Measurements from ENCODE around the gene SMARCAL1.

The SMARCAL1 gene

DNA sequence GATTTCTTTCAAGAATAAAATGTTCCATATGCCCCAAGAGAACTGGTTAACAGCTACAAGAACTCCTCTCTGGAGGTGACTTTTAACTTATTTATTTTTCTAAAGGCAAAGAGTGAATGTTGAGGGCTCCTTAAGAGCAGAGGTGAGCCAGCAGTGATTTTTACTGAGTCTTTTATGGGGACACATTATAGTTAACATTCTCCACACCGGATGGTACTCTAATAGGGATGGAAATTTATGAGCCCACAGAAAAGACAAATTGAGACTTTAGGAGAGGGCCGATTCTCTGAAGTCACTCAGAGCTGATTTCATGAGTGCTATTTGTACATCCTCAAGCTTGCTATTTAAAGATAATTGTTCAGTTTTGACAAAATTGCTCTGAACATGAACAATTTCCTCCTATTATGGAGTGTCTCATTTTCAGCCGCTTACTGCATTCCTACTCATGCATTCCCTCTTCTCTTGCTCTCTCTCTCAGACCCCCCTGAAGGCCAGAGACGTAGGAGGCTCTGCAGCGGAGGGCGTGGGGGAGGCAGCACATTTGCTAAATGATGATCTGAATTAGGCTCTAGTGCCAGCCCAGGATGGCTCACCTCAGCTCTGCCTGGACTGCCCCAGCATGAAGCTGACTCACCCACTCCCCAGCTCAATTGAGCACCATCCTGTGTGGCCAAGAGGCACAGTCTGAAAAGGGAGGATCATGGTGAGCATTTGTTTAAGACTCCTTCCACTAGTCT is 80.5 kb downstream of the SMARCAL1 start:
- no peak for DNase-seq
- peaks cover 6% of the 10 kb centered on the region for H3K79me2 ChIP-seq (ENCODE audit: low read length)
- no peaks in the 10 kb centered on the region for H3K9me3 ChIP-seq (replicated peaks; ENCODE audit: insufficient read depth, low read length)
- no peaks in the 10 kb centered on the region for H3K36me3 ChIP-seq (replicated peaks; ENCODE audit: insufficient read depth, low read length)
- TF ChIP-seq EZH2 (optimal IDR thresholded peaks at IDR 0.05; ENCODE audit: low read depth, low read length), result no peak
- TF ChIP-seq, protein P1, sequence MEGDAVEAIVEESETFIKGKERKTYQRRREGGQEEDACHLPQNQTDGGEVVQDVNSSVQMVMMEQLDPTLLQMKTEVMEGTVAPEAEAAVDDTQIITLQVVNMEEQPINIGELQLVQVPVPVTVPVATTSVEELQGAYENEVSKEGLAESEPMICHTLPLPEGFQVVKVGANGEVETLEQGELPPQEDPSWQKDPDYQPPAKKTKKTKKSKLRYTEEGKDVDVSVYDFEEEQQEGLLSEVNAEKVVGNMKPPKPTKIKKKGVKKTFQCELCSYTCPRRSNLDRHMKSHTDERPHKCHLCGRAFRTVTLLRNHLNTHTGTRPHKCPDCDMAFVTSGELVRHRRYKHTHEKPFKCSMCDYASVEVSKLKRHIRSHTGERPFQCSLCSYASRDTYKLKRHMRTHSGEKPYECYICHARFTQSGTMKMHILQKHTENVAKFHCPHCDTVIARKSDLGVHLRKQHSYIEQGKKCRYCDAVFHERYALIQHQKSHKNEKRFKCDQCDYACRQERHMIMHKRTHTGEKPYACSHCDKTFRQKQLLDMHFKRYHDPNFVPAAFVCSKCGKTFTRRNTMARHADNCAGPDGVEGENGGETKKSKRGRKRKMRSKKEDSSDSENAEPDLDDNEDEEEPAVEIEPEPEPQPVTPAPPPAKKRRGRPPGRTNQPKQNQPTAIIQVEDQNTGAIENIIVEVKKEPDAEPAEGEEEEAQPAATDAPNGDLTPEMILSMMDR (IDR thresholded peaks at IDR 0.05; ENCODE audit: low read length), result no peak
- no peak for TF ChIP-seq EZH2phosphoT487 (IDR thresholded peaks at IDR 0.05; ENCODE audit: low read length)
- H2AFZ ChIP-seq (ENCODE audit: low read length), result no peak overlapping the region
- H3K9me2 ChIP-seq (replicated peaks; ENCODE audit: insufficient read depth, low read length), result no peaks in the 10 kb centered on the region
- H3K4me3 ChIP-seq (ENCODE audit: low read length), result no peak overlapping the region
- peaks cover 3% of the 10 kb centered on the region; the same call in 1 of the 2 replicates for H3K4me1 ChIP-seq (ENCODE audit: low read length)
- H3K27ac ChIP-seq (ENCODE audit: low read length), result no peak overlapping the region
- H3K27me3 ChIP-seq (replicated peaks; ENCODE audit: insufficient read depth, low read length), result no peaks in the 10 kb centered on the region
- no peaks in the 10 kb centered on the region for H3F3A ChIP-seq (ENCODE audit: insufficient read depth, low read length)
- no peaks in the 10 kb centered on the region for H4K20me1 ChIP-seq (ENCODE audit: insufficient read depth, low read length)
- no peak overlapping the region for H3K4me2 ChIP-seq (ENCODE audit: low read depth, low read length)
- H3K9ac ChIP-seq (ENCODE audit: low read length), result no peak overlapping the region

GRCh38 chr2:216493334-216493685 is 81.0 kb downstream of the SMARCAL1 start:
- H3K9ac ChIP-seq (ENCODE audit: low read length), result no peak overlapping the region
- no peak for TF ChIP-seq EZH2 (optimal IDR thresholded peaks at IDR 0.05; ENCODE audit: low read depth, low read length)
- TF ChIP-seq, protein P1 (IDR thresholded peaks at IDR 0.05; ENCODE audit: low read length), result no peak
- no peaks in the 10 kb centered on the region for H3K9me3 ChIP-seq (replicated peaks; ENCODE audit: insufficient read depth, low read length)
- H2AFZ ChIP-seq (ENCODE audit: low read length), result no peak overlapping the region
- no peak overlapping the region for H3K4me2 ChIP-seq (ENCODE audit: low read depth, low read length)
- H3K27ac ChIP-seq (ENCODE audit: low read length), result no peak overlapping the region
- no peaks in the 10 kb centered on the region for H3K27me3 ChIP-seq (replicated peaks; ENCODE audit: insufficient read depth, low read length)
- peaks cover 4% of the 10 kb centered on the region; the same call in 1 of the 2 replicates for H3K4me1 ChIP-seq (ENCODE audit: low read length)
- H3K79me2 ChIP-seq (ENCODE audit: low read length), result peaks cover 10% of the 10 kb centered on the region
- no peak for DNase-seq
- no peak overlapping the region for H3K4me3 ChIP-seq (ENCODE audit: low read length)
- no peaks in the 10 kb centered on the region for H3K9me2 ChIP-seq (replicated peaks; ENCODE audit: insufficient read depth, low read length)
- no peaks in the 10 kb centered on the region for H3K36me3 ChIP-seq (replicated peaks; ENCODE audit: insufficient read depth, low read length)
- no peaks in the 10 kb centered on the region for H4K20me1 ChIP-seq (ENCODE audit: insufficient read depth, low read length)
- no peaks in the 10 kb centered on the region for H3F3A ChIP-seq (ENCODE audit: insufficient read depth, low read length)

GRCh38 chr2:216495656-216496055 is 83.4 kb downstream of the SMARCAL1 start:
- no peak for DNase-seq
- Histone ChIP-seq H3K4me1 (ENCODE audit: low read length) (peaks cover 15% of the 10 kb centered on the region), H3K9me3 (replicated peaks; ENCODE audit: insufficient read depth, low read length) (no peaks in the 10 kb centered on the region), H3K9me2 (replicated peaks; ENCODE audit: insufficient read depth, low read length) (no peaks in the 10 kb centered on the region), H3K36me3 (replicated peaks; ENCODE audit: insufficient read depth, low read length) (peaks cover 12% of the 10 kb centered on the region), H2AFZ (ENCODE audit: low read length) (no peak overlapping the region), H3K4me3 (ENCODE audit: low read length) (no peak overlapping the region), H4K20me1 (ENCODE audit: insufficient read depth, low read length) (0 out of 2 replicates have a peak, but pooled peaks cover under 1% of the 10 kb centered on the region), H3K4me2 (ENCODE audit: low read depth, low read length) (no peak overlapping the region), H3K9ac (ENCODE audit: low read length) (no peak overlapping the region), H3K27ac (ENCODE audit: low read length) (no peak overlapping the region), H3F3A (ENCODE audit: insufficient read depth, low read length) (no peaks in the 10 kb centered on the region), H3K79me2 (ENCODE audit: low read length) (peaks cover 31% of the 10 kb centered on the region), H3K27me3 (replicated peaks; ENCODE audit: insufficient read depth, low read length) (no peaks in the 10 kb centered on the region)
- TF ChIP-seq, protein P1 (IDR thresholded peaks at IDR 0.05; ENCODE audit: low read length), result no peak
- TF ChIP-seq EZH2 (optimal IDR thresholded peaks at IDR 0.05; ENCODE audit: low read depth, low read length) (no peak), EZH2phosphoT487 (IDR thresholded peaks at IDR 0.05; ENCODE audit: low read length) (no peak)
